Stimulated activated CD4-positive, alpha-beta T cell treated with anti-CD3 and anti-CD28 coated beads, Interleukin-2, amount 100 ng/mL, for 4 hours (primary cell): ENCODE measurements around the gene TFRC.
A peak's percentile ranks its signal among the peaks of the same experiment; 100 is the strongest.
"Not testable (repeated sequence)": the region's sequence is repeated elsewhere in the genome, so short reads cannot be mapped to it uniquely, and the experiment has no call there.

Experiments
- DNase-seq: peaks from one replicate; pipeline ENCODE4 v3.0.0-alpha.2; 2020; ENCODE audit warnings: low read depth

Gene TFRC

GRCh38 chr3:196081002-196081833, 672 bp downstream of the TFRC start:
- peak; percentile 40 for DNase-seq

- not testable (repeated sequence) for DNase-seq
Measured at GRCh38 chr3:196080101-196080846, 1.6 kb downstream of the TFRC start.

- no peak for DNase-seq
Measured at GRCh38 chr3:196079682-196080081, 2.2 kb downstream of the TFRC start.

GRCh38 chr3:196075013-196075412, 6.9 kb downstream of the TFRC start:
- DNase-seq: no peak

GRCh38 chr3:196073255-196073753, 8.6 kb downstream of the TFRC start:
- DNase-seq: peak; percentile 46

GRCh38 chr3:196072313-196072712, 9.6 kb downstream of the TFRC start:
- DNase-seq: no peak

GRCh38 chr3:196068812-196069211, 13.1 kb downstream of the TFRC start:
- not testable (repeated sequence) for DNase-seq

- no peak for DNase-seq
Measured at GRCh38 chr3:196067439-196067838, 14.5 kb downstream of the TFRC start.

- DNase-seq: no peak
Measured at GRCh38 chr3:196063971-196064370, 17.9 kb downstream of the TFRC start.

GRCh38 chr3:196063456-196063855, 18.4 kb downstream of the TFRC start:
- DNase-seq: no peak

GRCh38 chr3:196063049-196063448, 18.8 kb downstream of the TFRC start:
- no peak for DNase-seq

- no peak for DNase-seq
Measured at GRCh38 chr3:196060834-196061233, 21.1 kb downstream of the TFRC start.

GRCh38 chr3:196057760-196058331, 24.0 kb downstream of the TFRC start:
- DNase-seq: no peak

GRCh38 chr3:196056371-196056770, 25.5 kb downstream of the TFRC start:
- DNase-seq: not testable (repeated sequence)

GRCh38 chr3:196055683-196056270, 26.1 kb downstream of the TFRC start:
- DNase-seq: no peak

GRCh38 chr3:196055240-196055639, 26.6 kb downstream of the TFRC start:
- no peak for DNase-seq

- DNase-seq: no peak
Measured at GRCh38 chr3:196054661-196055060, 27.2 kb downstream of the TFRC start.

- DNase-seq: no peak
Measured at GRCh38 chr3:196053487-196053886, 28.4 kb downstream of the TFRC start.

- DNase-seq: no peak
Measured at GRCh38 chr3:196051282-196052076, 30.4 kb downstream of the TFRC start.

GRCh38 chr3:196050597-196050996, 31.3 kb downstream of the TFRC start:
- DNase-seq: no peak

GRCh38 chr3:196049653-196050052, 32.2 kb downstream of the TFRC start:
- DNase-seq: no peak
